HepG2 (cell line): Measurements from ENCODE around the gene SCP2.

Source experiments
- DNMT1 ChIP-seq: sonication (generic); formaldehyde crosslinking; IDR thresholded peaks from 2 replicates; pipeline ENCODE4 v1.5.1; 2020; ENCODE audit warnings: mild to moderate bottlenecking, missing genetic modification reagents
- ETV6 ChIP-seq: sonication (generic); formaldehyde crosslinking; conservative IDR thresholded peaks from 2 replicates; pipeline ENCODE4 v1.4.0; 2020; ENCODE audit warnings: missing genetic modification reagents
- POLR2AphosphoS2 ChIP-seq: IDR thresholded peaks from 2 replicates; pipeline ENCODE4 v1.6.1; 2011; ENCODE audit warnings: low read depth, low read length, improper control_type of control experiment
- POLR2AphosphoS5 ChIP-seq: IDR thresholded peaks from 2 replicates; pipeline ENCODE4 v1.6.1; 2012; ENCODE audit warnings: low read depth, low read length
- ZBTB38 ChIP-seq: sonication (generic); formaldehyde crosslinking; IDR thresholded peaks from 2 replicates; pipeline ENCODE4 v1.5.1; 2020; ENCODE audit warnings: mild to moderate bottlenecking, missing genetic modification reagents
- TF ChIP-seq, protein P1 (sequence below): sonication (generic); formaldehyde crosslinking; IDR thresholded peaks from 2 replicates; pipeline ENCODE4 v1.4.0; 2020; ENCODE audit warnings: missing genetic modification reagents

DNA sequence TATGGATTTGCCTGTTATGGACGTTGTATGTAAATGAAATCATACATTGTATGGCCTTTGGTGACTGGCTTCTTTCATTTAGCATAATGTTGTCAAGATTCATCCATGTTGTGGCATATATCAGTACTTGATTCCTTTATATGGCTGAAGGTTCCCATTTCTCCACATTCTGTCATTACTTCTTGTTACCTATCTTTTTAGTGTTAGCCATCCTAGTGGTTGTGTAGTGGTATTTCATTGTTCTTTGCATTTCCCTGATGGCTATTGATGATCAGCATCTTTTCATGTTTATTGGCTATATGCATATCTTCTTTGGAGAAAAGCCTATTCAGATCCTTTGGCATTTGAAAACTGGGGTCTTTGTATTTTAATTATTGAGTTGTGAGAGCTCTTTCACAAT, 95.1 kb downstream of the SCP2 start:
- TF ChIP-seq, protein P1, sequence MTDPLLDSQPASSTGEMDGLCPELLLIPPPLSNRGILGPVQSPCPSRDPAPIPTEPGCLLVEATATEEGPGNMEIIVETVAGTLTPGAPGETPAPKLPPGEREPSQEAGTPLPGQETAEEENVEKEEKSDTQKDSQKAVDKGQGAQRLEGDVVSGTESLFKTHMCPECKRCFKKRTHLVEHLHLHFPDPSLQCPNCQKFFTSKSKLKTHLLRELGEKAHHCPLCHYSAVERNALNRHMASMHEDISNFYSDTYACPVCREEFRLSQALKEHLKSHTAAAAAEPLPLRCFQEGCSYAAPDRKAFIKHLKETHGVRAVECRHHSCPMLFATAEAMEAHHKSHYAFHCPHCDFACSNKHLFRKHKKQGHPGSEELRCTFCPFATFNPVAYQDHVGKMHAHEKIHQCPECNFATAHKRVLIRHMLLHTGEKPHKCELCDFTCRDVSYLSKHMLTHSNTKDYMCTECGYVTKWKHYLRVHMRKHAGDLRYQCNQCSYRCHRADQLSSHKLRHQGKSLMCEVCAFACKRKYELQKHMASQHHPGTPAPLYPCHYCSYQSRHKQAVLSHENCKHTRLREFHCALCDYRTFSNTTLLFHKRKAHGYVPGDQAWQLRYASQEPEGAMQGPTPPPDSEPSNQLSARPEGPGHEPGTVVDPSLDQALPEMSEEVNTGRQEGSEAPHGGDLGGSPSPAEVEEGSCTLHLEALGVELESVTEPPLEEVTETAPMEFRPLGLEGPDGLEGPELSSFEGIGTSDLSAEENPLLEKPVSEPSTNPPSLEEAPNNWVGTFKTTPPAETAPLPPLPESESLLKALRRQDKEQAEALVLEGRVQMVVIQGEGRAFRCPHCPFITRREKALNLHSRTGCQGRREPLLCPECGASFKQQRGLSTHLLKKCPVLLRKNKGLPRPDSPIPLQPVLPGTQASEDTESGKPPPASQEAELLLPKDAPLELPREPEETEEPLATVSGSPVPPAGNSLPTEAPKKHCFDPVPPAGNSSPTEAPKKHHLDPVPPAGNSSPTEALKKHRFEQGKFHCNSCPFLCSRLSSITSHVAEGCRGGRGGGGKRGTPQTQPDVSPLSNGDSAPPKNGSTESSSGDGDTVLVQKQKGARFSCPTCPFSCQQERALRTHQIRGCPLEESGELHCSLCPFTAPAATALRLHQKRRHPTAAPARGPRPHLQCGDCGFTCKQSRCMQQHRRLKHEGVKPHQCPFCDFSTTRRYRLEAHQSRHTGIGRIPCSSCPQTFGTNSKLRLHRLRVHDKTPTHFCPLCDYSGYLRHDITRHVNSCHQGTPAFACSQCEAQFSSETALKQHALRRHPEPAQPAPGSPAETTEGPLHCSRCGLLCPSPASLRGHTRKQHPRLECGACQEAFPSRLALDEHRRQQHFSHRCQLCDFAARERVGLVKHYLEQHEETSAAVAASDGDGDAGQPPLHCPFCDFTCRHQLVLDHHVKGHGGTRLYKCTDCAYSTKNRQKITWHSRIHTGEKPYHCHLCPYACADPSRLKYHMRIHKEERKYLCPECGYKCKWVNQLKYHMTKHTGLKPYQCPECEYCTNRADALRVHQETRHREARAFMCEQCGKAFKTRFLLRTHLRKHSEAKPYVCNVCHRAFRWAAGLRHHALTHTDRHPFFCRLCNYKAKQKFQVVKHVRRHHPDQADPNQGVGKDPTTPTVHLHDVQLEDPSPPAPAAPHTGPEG = no peak
- no peak for TF ChIP-seq POLR2AphosphoS2
- TF ChIP-seq DNMT1 (CRISPR knock-in tag) = no peak
- TF ChIP-seq ZBTB38 (CRISPR knock-in tag) = no peak
- no peak for TF ChIP-seq POLR2AphosphoS5
- no peak for TF ChIP-seq ETV6 (CRISPR knock-in tag)
